GM12801 (cell line): ENCODE measurements around the gene MCF2.

ENCODE experiments used
- TF ChIP-seq, protein P1 (sequence below): IDR thresholded peaks from one replicate; pipeline ENCODE4 v1.5.1; 2011; ENCODE audit warnings: control low read depth; ENCODE audit not compliant: insufficient read length; ENCODE audit errors: extremely low read depth

Gene MCF2

GRCh38 chrX:139585613-139586012 lies 122.4 kb downstream of the MCF2 start:
- TF ChIP-seq, protein P1, sequence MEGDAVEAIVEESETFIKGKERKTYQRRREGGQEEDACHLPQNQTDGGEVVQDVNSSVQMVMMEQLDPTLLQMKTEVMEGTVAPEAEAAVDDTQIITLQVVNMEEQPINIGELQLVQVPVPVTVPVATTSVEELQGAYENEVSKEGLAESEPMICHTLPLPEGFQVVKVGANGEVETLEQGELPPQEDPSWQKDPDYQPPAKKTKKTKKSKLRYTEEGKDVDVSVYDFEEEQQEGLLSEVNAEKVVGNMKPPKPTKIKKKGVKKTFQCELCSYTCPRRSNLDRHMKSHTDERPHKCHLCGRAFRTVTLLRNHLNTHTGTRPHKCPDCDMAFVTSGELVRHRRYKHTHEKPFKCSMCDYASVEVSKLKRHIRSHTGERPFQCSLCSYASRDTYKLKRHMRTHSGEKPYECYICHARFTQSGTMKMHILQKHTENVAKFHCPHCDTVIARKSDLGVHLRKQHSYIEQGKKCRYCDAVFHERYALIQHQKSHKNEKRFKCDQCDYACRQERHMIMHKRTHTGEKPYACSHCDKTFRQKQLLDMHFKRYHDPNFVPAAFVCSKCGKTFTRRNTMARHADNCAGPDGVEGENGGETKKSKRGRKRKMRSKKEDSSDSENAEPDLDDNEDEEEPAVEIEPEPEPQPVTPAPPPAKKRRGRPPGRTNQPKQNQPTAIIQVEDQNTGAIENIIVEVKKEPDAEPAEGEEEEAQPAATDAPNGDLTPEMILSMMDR = no peak

GRCh38 chrX:139581068-139581467 lies 126.9 kb downstream of the MCF2 start:
- TF ChIP-seq, protein P1 = no peak

DNA sequence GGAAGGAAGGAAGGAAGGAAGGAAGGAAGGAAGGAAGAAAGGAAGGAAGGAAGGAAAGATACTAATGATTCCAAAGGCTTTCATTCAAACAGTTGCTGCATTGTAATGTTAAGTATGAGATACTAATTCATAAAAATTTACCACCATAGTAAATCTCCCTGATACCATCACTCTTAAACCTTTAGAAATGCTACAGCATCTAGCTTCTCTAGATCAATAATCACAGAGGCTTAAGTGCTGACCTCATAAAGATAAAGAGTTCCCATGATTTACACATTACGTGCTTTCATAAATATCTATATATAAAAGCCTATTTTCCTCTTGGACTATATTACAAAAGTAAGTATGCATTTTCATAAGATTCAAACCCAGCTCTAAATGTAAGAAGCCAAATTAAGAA lies 141.0 kb downstream of the MCF2 start:
- TF ChIP-seq, protein P1 = no peak

DNA sequence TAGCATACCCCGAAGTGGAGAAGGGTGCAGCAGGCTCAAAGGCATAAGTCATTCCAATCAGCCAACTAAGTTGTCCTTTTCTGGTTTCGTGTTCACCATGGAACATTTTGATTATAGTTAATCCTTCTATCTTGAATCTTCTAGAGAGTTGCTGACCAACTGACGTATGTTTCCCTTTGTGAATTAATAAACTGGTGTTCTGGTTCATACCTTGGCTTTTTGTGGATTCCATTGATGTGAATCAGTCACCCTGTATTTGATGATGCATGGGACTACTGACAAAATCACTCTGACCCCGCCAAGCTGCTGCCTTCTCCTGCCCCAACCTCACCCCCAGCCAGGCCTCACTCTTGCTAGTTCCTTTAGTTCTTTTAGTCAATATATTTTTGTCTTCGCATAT lies 144.7 kb downstream of the MCF2 start:
- TF ChIP-seq, protein P1 = no peak

DNA sequence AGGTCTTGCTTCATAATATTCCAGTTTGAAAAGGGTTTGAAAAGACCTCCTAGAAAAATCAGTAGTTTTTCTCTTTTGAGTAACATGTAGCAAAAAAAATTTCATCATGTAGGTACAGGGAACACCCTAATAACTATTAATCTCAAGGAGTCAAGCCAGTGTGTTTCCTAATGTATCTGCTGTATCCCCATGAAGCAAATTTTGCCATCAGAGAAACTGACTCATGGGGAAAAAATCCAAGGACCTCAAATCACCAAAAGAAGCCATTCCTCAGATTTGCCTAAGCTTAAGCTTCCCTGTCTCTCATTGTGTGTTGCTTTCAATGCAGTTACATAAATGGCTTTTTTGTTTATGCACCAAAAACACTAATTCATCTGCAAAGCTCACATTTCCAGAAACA lies 147.7 kb downstream of the MCF2 start:
- TF ChIP-seq, protein P1 = no peak

DNA sequence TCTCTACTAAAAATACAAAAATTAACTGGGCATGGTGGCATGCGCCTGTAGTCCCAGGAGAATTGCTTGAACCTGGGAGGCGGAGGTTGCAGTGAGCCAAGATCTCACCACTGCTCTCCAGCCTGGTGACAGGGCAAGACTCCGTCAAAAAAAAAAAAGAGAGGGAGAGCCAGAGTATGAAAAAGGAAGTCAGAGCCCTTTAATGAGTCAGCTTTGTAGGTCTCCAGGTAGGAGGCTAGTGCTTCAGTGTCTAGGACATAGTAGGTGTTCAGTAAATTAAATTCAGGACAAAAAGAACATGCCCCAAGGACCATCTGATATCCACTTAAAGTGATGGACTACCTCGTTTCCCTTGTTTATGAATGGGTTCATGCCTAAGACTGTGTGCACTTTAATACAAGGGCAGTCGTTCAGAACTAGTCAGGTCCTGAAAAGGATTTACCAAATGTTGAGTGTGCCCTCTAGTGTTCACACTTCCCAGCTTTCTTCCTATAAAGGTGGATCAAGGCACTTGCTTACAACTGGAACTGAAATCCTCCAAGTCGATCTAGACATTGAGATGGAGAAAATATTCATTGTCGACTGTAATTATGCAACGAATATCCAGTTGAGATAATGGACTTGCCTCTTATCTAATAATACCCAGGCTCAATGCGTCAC lies 148.5 kb downstream of the MCF2 start:
- TF ChIP-seq, protein P1 = no peak

DNA sequence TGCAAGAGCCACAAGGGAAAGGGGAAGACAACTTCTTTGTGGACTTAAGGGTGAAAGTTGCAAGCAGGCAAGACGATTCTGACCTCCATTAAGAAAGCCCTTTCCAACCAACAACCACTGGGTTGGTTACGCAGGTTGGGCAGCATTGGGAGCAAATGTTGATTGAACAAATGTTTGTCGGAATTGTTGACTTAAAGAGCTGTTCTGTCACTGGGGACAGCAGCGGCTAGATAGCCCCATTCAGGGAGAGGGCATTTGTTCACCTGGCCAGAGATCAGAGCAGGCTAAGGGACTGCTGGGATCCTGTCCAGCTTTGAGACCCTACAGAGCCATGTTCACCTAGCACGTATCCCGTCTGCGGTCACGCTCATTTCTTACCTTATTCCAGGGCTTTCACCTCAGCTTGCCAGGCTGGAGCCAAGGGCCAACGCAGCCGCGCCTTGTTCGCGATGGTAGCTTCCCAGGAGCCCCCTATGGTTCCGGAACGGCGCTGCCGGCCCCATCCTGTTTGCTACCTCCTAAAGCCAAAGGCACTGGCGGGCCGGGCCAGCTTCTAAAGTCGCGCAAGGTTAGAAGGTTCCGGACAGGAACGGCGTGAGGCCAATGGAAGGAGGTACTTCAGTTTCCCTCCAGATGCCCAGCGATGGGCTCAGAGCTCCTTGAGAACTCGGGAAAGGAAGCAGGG lies 152.8 kb downstream of the MCF2 start:
- TF ChIP-seq, protein P1 = no peak
